GM21515 (cell line): ENCODE results near the gene AKT2.
"Not testable (repeated sequence)": the region's sequence is repeated elsewhere in the genome, so short reads cannot be mapped to it uniquely, and the experiment has no call there.

Experiments used
- ATAC-seq: cut with Tn5 transposase; IDR thresholded peaks from one replicate; pipeline ENCODE4 v1.9.1; 2021; ENCODE audit not compliant: unreplicated experiment

Gene AKT2

DNA sequence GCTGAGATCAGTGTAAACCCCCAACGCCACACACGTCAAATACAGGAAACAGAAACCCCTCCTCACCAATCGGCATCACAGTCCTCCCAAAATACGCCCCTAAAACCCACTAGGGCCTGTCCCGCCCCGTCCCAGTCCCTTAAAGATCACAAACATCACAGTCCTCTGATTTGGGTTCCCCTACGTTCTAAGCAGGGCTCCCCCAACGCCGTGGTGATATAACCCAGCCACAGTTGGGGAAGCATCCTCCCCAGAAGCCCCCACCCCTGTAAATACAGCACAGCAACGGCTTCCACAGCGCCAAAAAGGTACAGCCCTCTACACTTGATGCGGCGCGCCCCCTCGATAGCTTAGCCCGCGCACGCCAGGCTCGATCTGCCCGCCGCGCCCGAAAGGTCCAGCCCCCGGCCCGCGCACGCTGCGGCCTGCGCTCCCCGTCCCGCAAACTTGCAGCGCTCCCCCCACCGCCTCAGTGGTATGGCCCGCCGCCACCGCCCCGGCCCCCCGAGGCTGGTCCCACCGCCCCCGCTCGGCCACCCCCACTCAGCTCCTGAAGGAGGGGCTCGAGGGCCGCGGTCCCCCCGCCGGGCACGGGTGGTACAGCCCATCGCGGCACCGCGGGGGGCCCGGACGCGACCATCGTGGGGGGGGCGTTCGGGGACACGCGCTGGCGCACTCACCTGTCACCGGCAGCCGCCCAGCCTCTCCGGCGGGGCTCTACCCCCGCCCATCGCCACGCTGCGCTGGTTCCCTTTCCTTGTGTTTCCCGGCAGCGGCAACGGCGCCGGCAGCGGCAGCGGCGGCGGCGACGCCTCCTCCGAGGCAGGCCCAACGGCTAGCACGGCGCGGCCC, at the start of gene AKT2:
Gene AKT2 (minus strand): TSS at position 845 of the 852 bp plus-strand sequence. CDS start 20,078 bp downstream, outside the sequence.
- peak; percentile 29 for ATAC-seq

DNA sequence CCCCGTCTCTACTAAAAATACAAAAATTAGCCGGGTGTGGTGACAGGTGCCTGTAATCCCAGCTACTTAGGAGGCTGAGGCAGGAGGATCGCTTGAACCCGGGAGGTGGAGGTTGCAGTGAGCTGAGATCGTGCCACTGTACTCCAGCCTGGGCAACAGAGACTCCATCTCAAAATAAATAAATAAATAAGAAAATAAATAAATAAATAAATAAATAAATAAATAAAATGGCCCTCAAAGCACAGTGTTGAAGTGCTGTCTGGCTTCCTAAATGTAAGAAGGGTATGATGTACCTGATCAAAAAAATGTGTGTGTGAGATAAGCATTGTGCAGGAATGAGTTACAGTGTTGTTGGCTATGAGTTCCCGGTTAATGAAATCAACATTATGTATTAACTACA, 47.9 kb upstream of the AKT2 start:
- ATAC-seq, result not testable (repeated sequence)

- ATAC-seq, result no peak
Observed at GRCh38 chr19:40332669-40333068, 47.5 kb upstream of the AKT2 start.

GRCh38 chr19:40331052-40331451, 45.9 kb upstream of the AKT2 start:
- no peak for ATAC-seq

DNA sequence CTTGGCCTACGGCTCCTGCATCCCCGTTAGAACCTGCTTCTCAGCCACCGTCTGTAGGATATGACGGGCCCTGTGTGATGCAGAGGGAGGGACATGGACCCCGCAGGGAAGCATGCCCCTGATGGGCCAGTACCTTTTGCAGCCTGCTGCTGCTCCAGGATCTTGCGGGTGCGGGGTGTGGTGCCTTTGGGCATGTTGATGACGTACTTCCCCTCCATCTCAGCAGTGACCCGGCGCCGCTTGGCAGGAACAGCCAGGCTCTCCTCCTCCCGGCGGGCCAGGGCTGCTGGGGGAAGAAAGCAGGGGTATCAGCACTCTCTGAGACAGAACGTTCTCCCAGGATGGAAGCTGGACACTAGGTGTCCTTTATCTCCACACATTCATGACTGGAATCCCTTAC, 41.1 kb upstream of the AKT2 start:
- ATAC-seq, result no peak

- no peak for ATAC-seq
Observed at GRCh38 chr19:40323705-40324104, 38.6 kb upstream of the AKT2 start.

- no peak for ATAC-seq
Observed at GRCh38 chr19:40322951-40323615, 37.9 kb upstream of the AKT2 start.

GRCh38 chr19:40322271-40322610, 37.1 kb upstream of the AKT2 start:
- ATAC-seq, result no peak

DNA sequence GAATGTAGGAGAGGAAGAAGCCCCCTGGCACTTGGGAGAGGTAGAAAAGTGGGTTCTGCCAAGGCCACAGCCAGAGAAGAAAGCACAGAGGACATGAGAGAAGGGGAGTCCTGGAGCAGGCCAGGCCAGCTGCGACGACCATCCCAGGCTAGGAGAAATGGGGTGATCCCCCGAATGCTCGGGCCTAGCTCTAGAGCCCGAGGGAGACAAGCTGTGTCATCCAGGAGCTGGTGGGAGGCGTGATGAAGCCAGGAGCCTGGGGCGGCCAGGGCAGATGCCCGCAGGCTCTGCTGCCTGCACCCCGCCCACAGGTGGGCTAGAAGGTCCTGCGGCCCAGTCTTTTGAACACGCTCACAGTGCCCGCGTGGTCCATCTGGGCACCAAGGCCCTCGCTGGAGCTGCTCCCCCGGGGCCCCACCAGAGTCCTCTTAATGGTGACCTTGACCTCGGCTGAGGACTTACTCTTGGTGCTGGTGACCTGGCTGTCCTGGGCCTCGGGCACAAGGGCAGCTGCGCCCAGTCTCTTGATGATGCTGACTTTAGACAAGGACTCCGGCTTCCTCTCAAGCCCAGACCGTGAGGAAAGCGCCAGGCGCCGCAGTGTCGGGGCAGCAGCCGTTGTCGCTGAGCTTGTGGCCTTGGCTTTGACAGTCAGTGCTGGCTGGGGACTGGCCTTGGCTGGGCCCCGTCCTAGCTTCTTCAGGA, 36.6 kb upstream of the AKT2 start:
- ATAC-seq, result no peak

GRCh38 chr19:40321076-40321475, 35.9 kb upstream of the AKT2 start:
- ATAC-seq, result no peak

DNA sequence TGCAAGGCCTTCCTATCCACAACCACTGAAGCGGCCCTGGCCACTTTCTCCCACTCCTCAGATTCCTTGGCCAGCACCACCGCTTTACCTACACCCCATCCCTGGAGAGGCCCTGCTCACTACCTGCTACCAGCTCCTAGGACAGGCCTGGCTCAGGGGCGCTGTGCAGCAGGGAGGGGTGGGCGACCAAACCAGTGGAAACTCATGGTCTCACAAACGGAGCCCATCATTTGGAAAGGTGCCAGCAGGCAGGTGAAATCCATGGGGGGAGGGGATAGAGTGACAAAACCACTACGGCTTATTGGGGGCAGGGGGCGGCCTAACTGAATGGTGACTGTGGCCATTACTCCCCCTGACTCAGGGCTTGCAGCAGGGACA, 35.4 kb upstream of the AKT2 start:
- ATAC-seq, result no peak

GRCh38 chr19:40317338-40317737, 32.2 kb upstream of the AKT2 start:
- ATAC-seq, result no peak

DNA sequence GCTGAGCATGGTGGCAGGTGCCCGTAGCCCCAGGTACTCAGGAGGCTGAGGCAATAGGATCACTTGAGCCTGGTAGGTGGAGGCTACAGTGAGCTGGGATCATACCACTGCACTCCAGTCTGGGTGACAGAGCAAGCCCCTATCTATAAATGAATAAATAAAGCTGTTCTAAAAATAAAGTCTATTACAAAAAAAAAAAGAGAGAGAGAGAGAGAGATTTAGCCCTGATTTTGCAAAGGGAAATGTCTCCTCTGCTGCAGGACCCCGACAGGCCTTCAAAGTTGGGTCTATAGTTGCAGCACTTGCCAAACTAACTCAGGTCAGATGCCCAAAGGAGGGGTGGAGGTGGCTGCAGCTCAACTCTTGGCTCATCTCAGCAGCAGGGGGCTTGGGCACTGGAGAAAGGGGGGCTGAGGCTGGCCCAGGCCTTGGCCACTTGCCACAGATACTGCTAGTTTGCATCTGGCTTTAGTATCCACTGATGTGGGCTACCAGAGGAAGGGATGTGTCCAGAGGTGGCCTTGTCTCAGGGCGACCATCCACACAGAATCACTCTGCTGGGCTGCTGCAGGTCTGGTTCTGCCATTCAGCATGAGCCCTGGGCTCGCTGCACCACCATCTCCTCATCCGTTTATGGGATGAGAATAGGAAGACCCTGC, 30.8 kb upstream of the AKT2 start:
- ATAC-seq, result no peak

DNA sequence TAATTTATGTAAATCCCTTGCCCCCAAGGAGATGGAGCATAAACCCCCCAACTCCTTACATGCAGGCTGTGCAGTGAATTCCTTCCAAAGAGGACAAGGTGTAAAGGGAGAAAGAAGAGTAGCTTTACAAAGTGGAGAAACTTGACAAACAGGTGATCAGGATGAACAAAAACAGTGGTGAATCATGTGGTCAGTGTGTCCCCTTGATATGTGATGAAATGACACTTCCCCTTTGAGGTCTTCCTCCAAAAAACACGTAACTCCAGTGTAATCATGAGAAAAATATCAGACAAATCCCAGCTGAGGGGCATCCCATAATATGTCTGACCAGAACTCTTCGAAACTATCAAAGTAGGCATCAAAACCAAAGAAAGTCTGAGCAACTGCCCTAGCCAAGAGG, 29.5 kb upstream of the AKT2 start:
- ATAC-seq, result no peak

- no peak for ATAC-seq
Observed at GRCh38 chr19:40313229-40313983, 28.3 kb upstream of the AKT2 start.

- no peak for ATAC-seq
Observed at GRCh38 chr19:40312533-40312932, 27.4 kb upstream of the AKT2 start.

DNA sequence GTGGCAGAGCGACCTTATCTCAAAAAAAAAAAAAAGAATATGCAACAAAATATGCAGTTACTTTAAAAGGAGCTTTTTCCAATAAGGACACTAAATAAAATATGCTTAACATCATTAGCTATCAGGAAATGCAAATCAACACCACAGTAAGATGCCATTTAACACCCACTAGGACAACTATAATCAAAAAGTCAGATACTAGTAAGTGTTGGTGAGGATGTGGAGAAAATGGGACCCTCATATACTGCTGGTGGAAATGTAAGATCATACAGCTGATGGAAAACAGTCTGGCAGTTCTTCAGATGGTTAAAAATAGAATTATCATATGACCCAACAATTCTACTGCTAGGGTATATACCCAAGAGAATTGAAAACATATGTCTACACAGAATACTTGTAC, 24.5 kb upstream of the AKT2 start:
- ATAC-seq, result no peak

- ATAC-seq, result no peak
Observed at GRCh38 chr19:40305403-40305802, 20.3 kb upstream of the AKT2 start.

- ATAC-seq, result no peak
Observed at GRCh38 chr19:40304306-40304705, 19.2 kb upstream of the AKT2 start.

- no peak for ATAC-seq
Observed at GRCh38 chr19:40303765-40304164, 18.6 kb upstream of the AKT2 start.
